Loucy (cell line): ENCODE measurements around the gene PLSCR4.

Source experiments
- CTCF ChIP-seq: fragments of 200-600 bp; sonication (generic); conservative IDR thresholded peaks from 2 replicates; pipeline ENCODE4 v1.5.1; 2014; ENCODE audit warnings: mild to moderate bottlenecking, antibody characterized with exemption, low read length
- EZH2phosphoT487 ChIP-seq: fragments of 200-600 bp; IDR thresholded peaks from 2 replicates; pipeline ENCODE4 v1.6.1; 2018; ENCODE audit warnings: antibody characterized with exemption, mild to moderate bottlenecking, moderate library complexity, borderline replicate concordance

GRCh38 chr3:146159037-146159436 is 91.9 kb downstream of the PLSCR4 start:
- no peak for TF ChIP-seq CTCF
- TF ChIP-seq EZH2phosphoT487, result no peak
